ENCODE data around the gene PRKCA.

DNA sequence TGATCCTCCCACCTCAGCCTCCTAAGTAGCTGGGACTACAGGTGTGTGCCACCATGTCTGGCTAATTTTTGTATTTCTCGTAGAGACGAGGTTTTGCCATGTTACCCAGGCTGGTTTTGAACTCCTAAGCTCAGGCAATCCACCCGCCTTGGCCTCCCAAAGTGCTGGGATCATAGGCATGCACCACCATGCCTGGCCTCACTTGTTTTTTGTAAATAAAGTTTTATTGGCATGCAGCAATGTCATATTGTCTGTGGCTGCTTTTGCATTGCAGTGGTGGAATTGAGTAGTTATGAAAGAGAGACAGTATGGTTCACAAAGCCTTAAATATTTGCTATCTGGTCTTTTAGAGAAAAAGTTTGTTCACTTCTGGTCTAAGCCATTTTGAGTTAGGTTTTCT lies 124.7 kb downstream of the PRKCA start:
- TF ChIP-seq, protein P1, sequence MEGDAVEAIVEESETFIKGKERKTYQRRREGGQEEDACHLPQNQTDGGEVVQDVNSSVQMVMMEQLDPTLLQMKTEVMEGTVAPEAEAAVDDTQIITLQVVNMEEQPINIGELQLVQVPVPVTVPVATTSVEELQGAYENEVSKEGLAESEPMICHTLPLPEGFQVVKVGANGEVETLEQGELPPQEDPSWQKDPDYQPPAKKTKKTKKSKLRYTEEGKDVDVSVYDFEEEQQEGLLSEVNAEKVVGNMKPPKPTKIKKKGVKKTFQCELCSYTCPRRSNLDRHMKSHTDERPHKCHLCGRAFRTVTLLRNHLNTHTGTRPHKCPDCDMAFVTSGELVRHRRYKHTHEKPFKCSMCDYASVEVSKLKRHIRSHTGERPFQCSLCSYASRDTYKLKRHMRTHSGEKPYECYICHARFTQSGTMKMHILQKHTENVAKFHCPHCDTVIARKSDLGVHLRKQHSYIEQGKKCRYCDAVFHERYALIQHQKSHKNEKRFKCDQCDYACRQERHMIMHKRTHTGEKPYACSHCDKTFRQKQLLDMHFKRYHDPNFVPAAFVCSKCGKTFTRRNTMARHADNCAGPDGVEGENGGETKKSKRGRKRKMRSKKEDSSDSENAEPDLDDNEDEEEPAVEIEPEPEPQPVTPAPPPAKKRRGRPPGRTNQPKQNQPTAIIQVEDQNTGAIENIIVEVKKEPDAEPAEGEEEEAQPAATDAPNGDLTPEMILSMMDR (IDR thresholded peaks at IDR 0.05; ENCODE audit: low read depth, low read length, poor library complexity, severe bottlenecking): no peak
- no peak for TF ChIP-seq EZH2phosphoT487 (IDR thresholded peaks at IDR 0.05; ENCODE audit: borderline replicate concordance, low read length)

All from DOHH2 (cell line).